Esophagus muscularis mucosa (tissue), 4 donors: Measurements from ENCODE around the gene DPH7. TPM values are rescaled to one million over a fixed set of nuclear protein-coding genes. Genes with fewer than 3 reads are reported as not detected.
"Not testable (repeated sequence)": the region's sequence is repeated elsewhere in the genome, so short reads cannot be mapped to it uniquely, and the experiment has no call there.

ENCODE experiments used
- DNase-seq: peaks from one replicate; pipeline ENCODE4 v3.0.0-alpha.2; 2017; ENCODE audit errors: extremely low spot score
- H3K27ac ChIP-seq, 4 donors: fragments of 200-600 bp; sonication (generic); replicated peaks in 1 of 4; 1 replicate in 3 of 4; 2 replicates in 1 of 4; pipeline ENCODE4 v1.5.1; 2016 to 2019; ENCODE audit warnings: mild to moderate bottlenecking in 1 of 4
- H3K27me3 ChIP-seq, 4 donors: fragments of 200-600 bp; sonication (generic); one replicate each; pipeline versions ENCODE4 v1.5.1 to v1.6.0; 2016 to 2019
- H3K36me3 ChIP-seq, 4 donors: fragments of 200-600 bp; sonication (generic); one replicate each; pipeline ENCODE4 v1.5.1; 2016 to 2019
- H3K4me1 ChIP-seq, 4 donors: fragments of 200-600 bp; sonication (generic); one replicate each; pipeline ENCODE4 v1.5.1; 2016 to 2019
- H3K4me3 ChIP-seq, 4 donors: fragments of 200-600 bp; sonication (generic); 1 replicate in 2 of 4; 2 replicates in 2 of 4; pipeline ENCODE4 v1.5.1; 2016 to 2019; ENCODE audit warnings: mild to moderate bottlenecking in 4 of 4, moderate library complexity in 1 of 4
- H3K9me3 ChIP-seq, 4 donors: fragments of 200-600 bp; sonication (generic); 1 replicate in 3 of 4; 2 replicates in 1 of 4; pipeline ENCODE4 v1.5.1; 2016 to 2019
- CTCF ChIP-seq, 3 experiments: fragments of 200-600 bp in 2 of 3; fragments of 450-650 bp in 1 of 3; sonication (generic) in 2 of 3; IDR thresholded peaks; one replicate each; pipeline ENCODE4 v1.5.1; 2017 to 2019; ENCODE audit warnings: antibody characterized with exemption in 3 of 3, mild to moderate bottlenecking in 2 of 3, moderate library complexity in 1 of 3
- EP300 ChIP-seq: sonication (generic); formaldehyde crosslinking; IDR thresholded peaks from one replicate; pipeline ENCODE4 v1.6.1; 2017; ENCODE audit warnings: antibody characterized with exemption
- POLR2A ChIP-seq: fragments of 450-650 bp; IDR thresholded peaks from one replicate; pipeline ENCODE4 v1.6.1; 2017; ENCODE audit warnings: antibody characterized with exemption, moderate library complexity, mild to moderate bottlenecking, low read depth
- POLR2AphosphoS5 ChIP-seq, 2 donors: sonication (generic); formaldehyde crosslinking; IDR thresholded peaks; one replicate each; pipeline ENCODE4 v1.6.1; 2017; ENCODE audit warnings: antibody characterized with exemption in 2 of 2
- WGBS: methylation state at CpG from one replicate; pipeline ENCODE4 v1.1.5; 2018; 5-methylcytosine and 5-hydroxymethylcytosine counted together
- intact Hi-C: fragments of 100-400 bp; cut with DNase I; formaldehyde crosslinking; loops from one replicate; pipeline ENCODE4 v1.15.1; 2023
- total RNA-seq, 4 donors: library from RNA; depleted of rRNA; stranded (reverse); fragments of >200 nt; gene quantifications; one replicate each; pipeline versions ENCODE4 v1.1.0 to v1.2.1, GENCODE V29; 2016

Gene DPH7
- total RNA-seq, 4 donors from 2014 or later = 19.9 to 27.8 (median 24.8) TPM

- H3K4me1 ChIP-seq = no peaks in the 10 kb centered on the region
- no peak overlapping the region for H3K27ac ChIP-seq
- DNase-seq = no peak
- intact Hi-C loops = no loop called here
- TF ChIP-seq CTCF (IDR thresholded peaks at IDR 0.05) (no peak), EP300 (no peak), POLR2AphosphoS5 (IDR thresholded peaks at IDR 0.05) (no peak), POLR2A (no peak)
- H3K27me3 ChIP-seq = no peaks in the 10 kb centered on the region
- no peak overlapping the region for H3K4me3 ChIP-seq
- H3K9me3 ChIP-seq = no peaks in the 10 kb centered on the region
- WGBS = 93% methylated on average over 5 of the region's 10 CpGs
- peaks cover 0 to 27% (median 10%) of the 10 kb centered on the region in 4 donors for H3K36me3 ChIP-seq
These were observed 62.4 kb downstream of the DPH7 start for GRCh38 chr9:137516144-137516917.

- Histone ChIP-seq H3K27ac (no peak overlapping the region), H3K4me1 (no peaks in the 10 kb centered on the region), H3K36me3 (peaks cover 0 to 20% (median 7%) of the 10 kb centered on the region in 4 donors), H3K4me3 (no peak overlapping the region), H3K9me3 (no peaks in the 10 kb centered on the region), H3K27me3 (no peaks in the 10 kb centered on the region)
- 84% methylated on average over 23 of the region's 23 CpGs for WGBS
- intact Hi-C loops = no loop called here
- no peak for TF ChIP-seq EP300
- no peak for TF ChIP-seq POLR2A
- no peak for TF ChIP-seq CTCF (IDR thresholded peaks at IDR 0.05)
- TF ChIP-seq POLR2AphosphoS5 (IDR thresholded peaks at IDR 0.05) = no peak
- no peak for DNase-seq
These were observed 63.4 kb downstream of the DPH7 start for GRCh38 chr9:137515338-137515724.

GRCh38 chr9:137514691-137515337, 63.9 kb downstream of the DPH7 start:
- no peak overlapping the region for H3K27ac ChIP-seq
- H3K36me3 ChIP-seq = peaks cover 0 to 19% (median 7%) of the 10 kb centered on the region in 4 donors
- H3K9me3 ChIP-seq = no peaks in the 10 kb centered on the region
- no peak overlapping the region for H3K4me3 ChIP-seq
- no peak for DNase-seq
- no peak for TF ChIP-seq POLR2AphosphoS5 (IDR thresholded peaks at IDR 0.05)
- TF ChIP-seq POLR2A = no peak
- TF ChIP-seq EP300 = no peak
- no peak for TF ChIP-seq CTCF (IDR thresholded peaks at IDR 0.05)
- H3K4me1 ChIP-seq = no peaks in the 10 kb centered on the region
- H3K27me3 ChIP-seq = no peaks in the 10 kb centered on the region
- intact Hi-C loops = no loop called here
- 80% methylated on average over 4 of the region's 30 CpGs for WGBS

GRCh38 chr9:137513801-137514570, 64.7 kb downstream of the DPH7 start:
- H3K27me3 ChIP-seq, intact Hi-C loops, H3K27ac ChIP-seq, H3K9me3 ChIP-seq, H3K4me1 ChIP-seq, DNase-seq, H3K4me3 ChIP-seq: not testable (repeated sequence)
- H3K36me3 ChIP-seq = peaks cover 0 to 21% (median 4%) of the 10 kb centered on the region in 4 donors
- WGBS = 83% methylated on average over 25 of the region's 42 CpGs

GRCh38 chr9:137513136-137513535, 65.6 kb downstream of the DPH7 start:
- H3K27ac ChIP-seq, H3K27me3 ChIP-seq, H3K4me1 ChIP-seq, H3K4me3 ChIP-seq, DNase-seq, intact Hi-C loops, H3K9me3 ChIP-seq: not testable (repeated sequence)
- peaks cover 0 to 21% (median 4%) of the 10 kb centered on the region in 4 donors for H3K36me3 ChIP-seq
- WGBS = 91% methylated on average over 5 of the region's 5 CpGs
